MM.1S (cell line): ENCODE results near the gene ADGRE2.
"Not testable (repeated sequence)": the region's sequence is repeated elsewhere in the genome, so short reads cannot be mapped to it uniquely, and the experiment has no call there.

ENCODE experiments used
- CTCF ChIP-seq: fragments of 300-600 bp; sonication (generic); IDR thresholded peaks from 2 replicates; pipeline ENCODE4 v1.5.1; 2016; ENCODE audit warnings: antibody characterized with exemption, low read length, mixed read lengths
- EZH2phosphoT487 ChIP-seq: fragments of 300-600 bp; sonication (generic); IDR thresholded peaks from 2 replicates; pipeline ENCODE4 v1.6.1; 2018; ENCODE audit warnings: antibody characterized with exemption, low read length

- not testable (repeated sequence) for TF ChIP-seq CTCF, EZH2phosphoT487
Measured at GRCh38 chr19:14785102-14785793, 6.9 kb upstream of the ADGRE2 start.
